Measurements from ENCODE around the gene ATG3. TPM values are rescaled to one million over a fixed set of nuclear protein-coding genes. Genes with fewer than 3 reads are reported as not detected.
"Not testable (repeated sequence)": the region's sequence is repeated elsewhere in the genome, so short reads cannot be mapped to it uniquely, and the experiment has no call there.

Gene ATG3
- total RNA-seq, 2 donors from 2014 or later, result 28.7 to 57.5 TPM

GRCh38 chr3:112546216-112546759, 15.5 kb downstream of the ATG3 start:
- H3K27ac ChIP-seq, result no peak overlapping the region
- no peak overlapping the region for H3K4me3 ChIP-seq
- no peaks in the 10 kb centered on the region for H3K9me3 ChIP-seq
- H3K4me1 ChIP-seq, result peaks cover 0 to 4% of the 10 kb centered on the region in 2 donors
- peaks cover 33% of the 10 kb centered on the region for H3K36me3 ChIP-seq
- no peak for TF ChIP-seq CTCF (IDR thresholded peaks at IDR 0.05)
- no peaks in the 10 kb centered on the region for H3K27me3 ChIP-seq
- no peak for DNase-seq (ENCODE audit: low spot score)

- no peak overlapping the region for H3K4me3 ChIP-seq
- no peak overlapping the region for H3K27ac ChIP-seq
- peaks cover 25% of the 10 kb centered on the region for H3K36me3 ChIP-seq
- H3K4me1 ChIP-seq, result no peaks in the 10 kb centered on the region
- TF ChIP-seq CTCF (IDR thresholded peaks at IDR 0.05), result no peak
- no peak for DNase-seq (ENCODE audit: low spot score)
- H3K9me3 ChIP-seq, result no peaks in the 10 kb centered on the region
- no peaks in the 10 kb centered on the region for H3K27me3 ChIP-seq
Measured at GRCh38 chr3:112539825-112540650, 21.7 kb downstream of the ATG3 start.

- H3K4me1 ChIP-seq, result no peaks in the 10 kb centered on the region
- TF ChIP-seq CTCF (IDR thresholded peaks at IDR 0.05), result peak; percentile 37 to 66
- H3K4me3 ChIP-seq, result no peak overlapping the region
- H3K27me3 ChIP-seq, result no peaks in the 10 kb centered on the region
- H3K9me3 ChIP-seq, result no peaks in the 10 kb centered on the region
- DNase-seq (ENCODE audit: low spot score), result no peak
- no peak overlapping the region for H3K27ac ChIP-seq
- H3K36me3 ChIP-seq, result peaks cover 56% of the 10 kb centered on the region
Measured at GRCh38 chr3:112531358-112531781, 30.4 kb downstream of the ATG3 start.

- TF ChIP-seq CTCF (IDR thresholded peaks at IDR 0.05), result no peak
- Histone ChIP-seq H3K4me3 (no peak overlapping the region), H3K36me3 (peaks cover 48% of the 10 kb centered on the region), H3K9me3 (no peaks in the 10 kb centered on the region), H3K27me3 (no peaks in the 10 kb centered on the region), H3K4me1 (no peaks in the 10 kb centered on the region), H3K27ac (no peak overlapping the region)
- DNase-seq (ENCODE audit: low spot score), result no peak
Measured at GRCh38 chr3:112530573-112530972, 31.2 kb downstream of the ATG3 start.

- not testable (repeated sequence) for H3K9me3 ChIP-seq; H3K4me1 ChIP-seq; H3K4me3 ChIP-seq; H3K27me3 ChIP-seq; H3K27ac ChIP-seq; DNase-seq (ENCODE audit: low spot score)
- peaks cover 13% of the 10 kb centered on the region for H3K36me3 ChIP-seq
Measured at GRCh38 chr3:112524127-112524526, 37.6 kb downstream of the ATG3 start.

GRCh38 chr3:112519424-112520001, 42.2 kb downstream of the ATG3 start:
- TF ChIP-seq CTCF (IDR thresholded peaks at IDR 0.05), result peak; percentile 37 to 78
- H3K27ac ChIP-seq, result no peak overlapping the region
- no peaks in the 10 kb centered on the region for H3K9me3 ChIP-seq
- no peaks in the 10 kb centered on the region for H3K36me3 ChIP-seq
- no peaks in the 10 kb centered on the region for H3K27me3 ChIP-seq
- no peak overlapping the region for H3K4me3 ChIP-seq
- no peaks in the 10 kb centered on the region for H3K4me1 ChIP-seq
- no peak for DNase-seq (ENCODE audit: low spot score)

- not testable (repeated sequence) for H3K36me3 ChIP-seq; H3K4me1 ChIP-seq; DNase-seq (ENCODE audit: low spot score); H3K27ac ChIP-seq; H3K4me3 ChIP-seq; H3K27me3 ChIP-seq; H3K9me3 ChIP-seq
Measured at GRCh38 chr3:112518970-112519369, 42.8 kb downstream of the ATG3 start.
